ENCODE data around the gene OR6C70. TPM values are rescaled to one million over a fixed set of nuclear protein-coding genes. Genes with fewer than 3 reads are reported as not detected.

Gene OR6C70
- total and polyA plus RNA-seq, 4 donors: not detected

GRCh38 chr12:55501601-55502000, 31.7 kb upstream of the OR6C70 start:
- no peak overlapping the region for H3K9ac ChIP-seq (ENCODE audit: insufficient read depth in 1 of 2, low read length in 2 of 2)
- 26 to 47% methylated on average over 2 of the region's 2 CpGs for WGBS, 2 donors
- ATAC-seq (ENCODE audit: insufficient read depth, low FRiP score): no peak

GRCh38 chr12:55499810-55500252, 29.9 kb upstream of the OR6C70 start:
- TF ChIP-seq CTCF (IDR thresholded peaks at IDR 0.05; ENCODE audit: control extremely low read depth, extremely low read depth): no peak
- no peaks in the 10 kb centered on the region for H3K27me3 ChIP-seq (ENCODE audit: control insufficient read depth in 3 of 3, insufficient read depth in 3 of 3, low read length in 2 of 3)
- no peak overlapping the region for H3K4me3 ChIP-seq
- H3K9ac ChIP-seq (ENCODE audit: insufficient read depth in 1 of 2, low read length in 2 of 2): no peak overlapping the region
- DNase-seq (no peak), ATAC-seq (ENCODE audit: insufficient read depth, low FRiP score) (no peak)
- H3K4me1 ChIP-seq (ENCODE audit: control insufficient read depth in 5 of 5, insufficient read depth in 5 of 5, low read length in 5 of 5): no peaks in the 10 kb centered on the region
- H3K27ac ChIP-seq (ENCODE audit: low read depth in 1 of 2, low read length in 1 of 2): no peak overlapping the region
- 36 to 41% methylated on average over 2 of the region's 2 CpGs for WGBS, 2 donors
- no peaks in the 10 kb centered on the region for H3K36me3 ChIP-seq (ENCODE audit: control insufficient read depth in 4 of 4, insufficient read depth in 4 of 4, low read length in 4 of 4)
- no peaks in the 10 kb centered on the region for H3K9me3 ChIP-seq (ENCODE audit: control insufficient read depth in 4 of 4, insufficient read depth in 3 of 4, low read length in 3 of 4)

More at GRCh38 chr12:55501601-55502000, 31.7 kb upstream of the OR6C70 start:
- no peaks in the 10 kb centered on the region for H3K4me1 ChIP-seq (ENCODE audit: control insufficient read depth in 5 of 5, insufficient read depth in 5 of 5, low read length in 5 of 5)
- no peak for TF ChIP-seq CTCF (IDR thresholded peaks at IDR 0.05; ENCODE audit: control extremely low read depth, extremely low read depth)
- H3K9me3 ChIP-seq (ENCODE audit: control insufficient read depth in 4 of 4, insufficient read depth in 3 of 4, low read length in 3 of 4): no peaks in the 10 kb centered on the region
- no peaks in the 10 kb centered on the region for H3K27me3 ChIP-seq (ENCODE audit: control insufficient read depth in 3 of 3, insufficient read depth in 3 of 3, low read length in 2 of 3)
- DNase-seq: no peak
- no peak overlapping the region for H3K4me3 ChIP-seq
- H3K27ac ChIP-seq (ENCODE audit: low read depth in 1 of 2, low read length in 1 of 2): no peak overlapping the region
- H3K36me3 ChIP-seq (ENCODE audit: control insufficient read depth in 4 of 4, insufficient read depth in 4 of 4, low read length in 4 of 4): no peaks in the 10 kb centered on the region

GRCh38 chr12:55499231-55499630, 29.3 kb upstream of the OR6C70 start:
- TF ChIP-seq CTCF (IDR thresholded peaks at IDR 0.05; ENCODE audit: control extremely low read depth, extremely low read depth): no peak
- Histone ChIP-seq H3K27me3 (ENCODE audit: control insufficient read depth in 3 of 3, insufficient read depth in 3 of 3, low read length in 2 of 3) (no peaks in the 10 kb centered on the region), H3K9me3 (ENCODE audit: control insufficient read depth in 4 of 4, insufficient read depth in 3 of 4, low read length in 3 of 4) (no peaks in the 10 kb centered on the region), H3K27ac (ENCODE audit: low read depth in 1 of 2, low read length in 1 of 2) (no peak overlapping the region), H3K36me3 (ENCODE audit: control insufficient read depth in 4 of 4, insufficient read depth in 4 of 4, low read length in 4 of 4) (no peaks in the 10 kb centered on the region), H3K9ac (ENCODE audit: insufficient read depth in 1 of 2, low read length in 2 of 2) (no peak overlapping the region), H3K4me3 (no peak overlapping the region), H3K4me1 (ENCODE audit: control insufficient read depth in 5 of 5, insufficient read depth in 5 of 5, low read length in 5 of 5) (no peaks in the 10 kb centered on the region)
- WGBS, 2 donors: 88 to 90% methylated on average over 4 of the region's 4 CpGs
- no peak for ATAC-seq (ENCODE audit: insufficient read depth, low FRiP score)
- DNase-seq: no peak

GRCh38 chr12:55495490-55495889, 25.6 kb upstream of the OR6C70 start:
- Histone ChIP-seq H3K27me3 (ENCODE audit: control insufficient read depth in 3 of 3, insufficient read depth in 3 of 3, low read length in 2 of 3) (no peaks in the 10 kb centered on the region), H3K27ac (ENCODE audit: low read depth in 1 of 2, low read length in 1 of 2) (no peak overlapping the region), H3K9me3 (ENCODE audit: control insufficient read depth in 4 of 4, insufficient read depth in 3 of 4, low read length in 3 of 4) (no peaks in the 10 kb centered on the region), H3K4me1 (ENCODE audit: control insufficient read depth in 5 of 5, insufficient read depth in 5 of 5, low read length in 5 of 5) (no peaks in the 10 kb centered on the region), H3K9ac (ENCODE audit: insufficient read depth in 1 of 2, low read length in 2 of 2) (no peak overlapping the region), H3K36me3 (ENCODE audit: control insufficient read depth in 4 of 4, insufficient read depth in 4 of 4, low read length in 4 of 4) (no peaks in the 10 kb centered on the region), H3K4me3 (no peak overlapping the region)
- no peak for DNase-seq
- 82 to 87% methylated on average over 5 of the region's 5 CpGs for WGBS, 2 donors
- TF ChIP-seq CTCF (IDR thresholded peaks at IDR 0.05; ENCODE audit: control extremely low read depth, extremely low read depth): no peak
- ATAC-seq (ENCODE audit: insufficient read depth, low FRiP score): no peak
